Astrocyte of the cerebellum (primary cell): ENCODE measurements around the gene TINAG.

Experiments
- DNase-seq: peaks from one replicate; pipeline ENCODE4 v3.0.0-alpha.2; 2011; ENCODE audit warnings: low read depth
- H3K4me3 ChIP-seq: 2 replicates; pipeline ENCODE4 v1.5.1; 2011; ENCODE audit warnings: mild to moderate bottlenecking, low read depth, low read length, moderate library complexity
- in situ Hi-C: cut with HindIII; loops from 2 replicates; pipeline ENCODE4 v1.10.0; 2017; ENCODE audit warnings: low sequenced_read_pairs
- TF ChIP-seq, protein P1 (sequence below): IDR thresholded peaks from 2 replicates; pipeline ENCODE4 v1.5.1; 2012; ENCODE audit warnings: low read length, low read depth, moderate library complexity, mild to moderate bottlenecking; ENCODE audit errors: missing control alignments

The TINAG gene

GRCh38 chr6:54299542-54300269, 8.5 kb upstream of the TINAG start:
- DNase-seq: no peak
- TF ChIP-seq, protein P1, sequence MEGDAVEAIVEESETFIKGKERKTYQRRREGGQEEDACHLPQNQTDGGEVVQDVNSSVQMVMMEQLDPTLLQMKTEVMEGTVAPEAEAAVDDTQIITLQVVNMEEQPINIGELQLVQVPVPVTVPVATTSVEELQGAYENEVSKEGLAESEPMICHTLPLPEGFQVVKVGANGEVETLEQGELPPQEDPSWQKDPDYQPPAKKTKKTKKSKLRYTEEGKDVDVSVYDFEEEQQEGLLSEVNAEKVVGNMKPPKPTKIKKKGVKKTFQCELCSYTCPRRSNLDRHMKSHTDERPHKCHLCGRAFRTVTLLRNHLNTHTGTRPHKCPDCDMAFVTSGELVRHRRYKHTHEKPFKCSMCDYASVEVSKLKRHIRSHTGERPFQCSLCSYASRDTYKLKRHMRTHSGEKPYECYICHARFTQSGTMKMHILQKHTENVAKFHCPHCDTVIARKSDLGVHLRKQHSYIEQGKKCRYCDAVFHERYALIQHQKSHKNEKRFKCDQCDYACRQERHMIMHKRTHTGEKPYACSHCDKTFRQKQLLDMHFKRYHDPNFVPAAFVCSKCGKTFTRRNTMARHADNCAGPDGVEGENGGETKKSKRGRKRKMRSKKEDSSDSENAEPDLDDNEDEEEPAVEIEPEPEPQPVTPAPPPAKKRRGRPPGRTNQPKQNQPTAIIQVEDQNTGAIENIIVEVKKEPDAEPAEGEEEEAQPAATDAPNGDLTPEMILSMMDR: no peak
- no peak overlapping the region for H3K4me3 ChIP-seq
- in situ Hi-C loops: no loop called here

- DNase-seq: no peak
- TF ChIP-seq, protein P1: no peak
- no peak overlapping the region for H3K4me3 ChIP-seq
- in situ Hi-C loops: no loop called here
Measured at GRCh38 chr6:54301770-54302169, 6.5 kb upstream of the TINAG start.

DNA sequence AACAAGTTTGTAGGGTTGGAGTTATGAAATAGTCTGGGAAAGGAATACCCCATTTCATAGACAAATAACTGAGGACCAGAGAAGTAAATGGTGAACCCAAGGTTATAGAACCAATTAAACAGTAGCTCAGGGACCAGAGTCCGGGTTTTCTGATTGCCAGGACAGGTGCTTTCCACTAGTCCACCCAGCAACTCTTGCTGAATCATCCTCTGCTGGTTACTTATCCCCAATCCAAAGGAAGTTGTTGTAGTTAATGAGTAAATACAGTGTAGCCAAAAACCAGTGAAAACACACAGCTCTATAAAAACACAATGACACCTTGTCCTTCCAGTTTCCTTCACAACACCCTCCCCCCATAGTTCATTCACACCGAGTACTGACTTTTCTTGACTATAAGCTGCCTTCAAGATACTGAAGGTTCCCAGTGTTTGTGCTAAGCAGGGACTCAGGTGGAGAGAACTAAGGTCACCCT, 766 bp upstream of the TINAG start:
- in situ Hi-C loops: no loop called here
- TF ChIP-seq, protein P1: no peak
- no peak overlapping the region for H3K4me3 ChIP-seq
- no peak for DNase-seq

GRCh38 chr6:54308986-54309315, 710 bp downstream of the TINAG start:
- TF ChIP-seq, protein P1: no peak
- in situ Hi-C loops: no loop called here
- no peak overlapping the region for H3K4me3 ChIP-seq
- no peak for DNase-seq

- TF ChIP-seq, protein P1: no peak
- H3K4me3 ChIP-seq: no peak overlapping the region
- in situ Hi-C loops: no loop called here
- no peak for DNase-seq
Measured at GRCh38 chr6:54310377-54311152, 2.3 kb downstream of the TINAG start.

DNA sequence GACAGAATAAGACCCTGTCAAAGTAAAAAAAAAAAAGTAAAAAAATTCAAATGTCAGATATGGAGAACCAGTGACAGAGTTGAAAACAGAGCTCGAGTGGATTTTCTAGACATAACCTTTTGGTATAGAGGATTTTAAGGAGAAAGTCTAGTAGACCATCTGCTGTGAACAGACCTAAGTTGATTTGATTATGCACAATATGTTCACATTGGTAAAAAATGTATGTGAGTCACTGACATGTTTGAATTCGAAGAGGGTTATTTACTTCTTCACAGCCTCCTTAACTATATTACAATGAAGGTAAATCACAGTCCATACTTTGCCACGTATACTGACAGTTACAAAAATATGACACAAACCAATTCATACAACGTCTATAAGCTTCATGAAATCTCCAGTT, 7.4 kb downstream of the TINAG start:
- no peak for DNase-seq
- TF ChIP-seq, protein P1: no peak
- no peak overlapping the region for H3K4me3 ChIP-seq
- in situ Hi-C loops: loop anchor here (5.0 kb wide), 1 partner anchor 43 kb away; no protein-coding TSS in a partner anchor
